Liver (tissue), 9 donors: ENCODE data around the gene CORO2A. TPM values are rescaled to one million over a fixed set of nuclear protein-coding genes. Genes with fewer than 3 reads are reported as not detected.

Experiments used
- DNase-seq: peaks from one replicate; pipeline ENCODE4 v3.0.0-alpha.2; 2017; ENCODE audit warnings: low spot score
- H3K27ac ChIP-seq, 2 donors: one replicate each; pipeline ENCODE4 v1.7.0; 2013; ENCODE audit warnings: inconsistent platforms in 2 of 2, low read length in 2 of 2, control low read depth in 1 of 2, low read depth in 1 of 2, mild to moderate bottlenecking in 1 of 2
- H3K27me3 ChIP-seq, 4 donors: one replicate each; pipeline versions ENCODE4 v1.6.1 to v1.7.0; 2013; ENCODE audit warnings: low read length in 3 of 4, inconsistent platforms in 1 of 4, mild to moderate bottlenecking in 1 of 4, moderate library complexity in 1 of 4; ENCODE audit not compliant: control insufficient read depth in 4 of 4, insufficient read depth in 4 of 4
- H3K36me3 ChIP-seq, 4 donors: one replicate each; pipeline versions ENCODE4 v1.6.1 to v1.7.0; 2013; ENCODE audit warnings: low read length in 3 of 4, mild to moderate bottlenecking in 3 of 4, low read depth in 1 of 4, moderate library complexity in 1 of 4; ENCODE audit not compliant: control insufficient read depth in 4 of 4, insufficient read depth in 3 of 4
- H3K4me1 ChIP-seq, 4 donors: one replicate each; pipeline versions ENCODE4 v1.6.1 to v1.7.0; 2013; ENCODE audit warnings: low read length in 3 of 4, mild to moderate bottlenecking in 3 of 4, moderate library complexity in 1 of 4; ENCODE audit not compliant: control insufficient read depth in 4 of 4, insufficient read depth in 4 of 4
- H3K4me3 ChIP-seq, 3 donors: one replicate each; pipeline versions ENCODE4 v1.6.1 to v1.7.0; 2013; ENCODE audit warnings: low read length in 3 of 3, control low read depth in 1 of 3, low read depth in 1 of 3, mild to moderate bottlenecking in 1 of 3
- H3K9ac ChIP-seq, 2 donors: one replicate each; pipeline ENCODE4 v1.7.0; 2013; ENCODE audit warnings: low read length in 2 of 2, mild to moderate bottlenecking in 2 of 2, moderate library complexity in 2 of 2, control low read depth in 1 of 2, low read depth in 1 of 2
- H3K9me3 ChIP-seq, 4 donors: one replicate each; pipeline versions ENCODE4 v1.6.1 to v1.7.0; 2013; ENCODE audit warnings: low read length in 3 of 4; ENCODE audit not compliant: control insufficient read depth in 4 of 4
- ATF3 ChIP-seq: IDR thresholded peaks from 2 replicates; pipeline ENCODE4 v1.6.1; 2016; ENCODE audit warnings: antibody characterized with exemption
- CTCF ChIP-seq: fragments of 150-350 bp; IDR thresholded peaks from 2 replicates; pipeline ENCODE4 v1.5.1; 2017; ENCODE audit warnings: improper control_type of control experiment, low read depth, low read length; ENCODE audit not compliant: missing input control
- GABPA ChIP-seq, 2 donors: IDR thresholded peaks in 1 of 2; conservative IDR thresholded peaks in 1 of 2; 2 replicates each; pipeline ENCODE4 v1.6.1; 2016; ENCODE audit warnings: antibody characterized with exemption in 2 of 2, mild to moderate bottlenecking in 1 of 2, moderate library complexity in 1 of 2
- HNF4A ChIP-seq, 2 donors: conservative IDR thresholded peaks; 2 replicates each; pipeline ENCODE4 v1.6.1; 2016; ENCODE audit warnings: antibody characterized with exemption in 2 of 2, mild to moderate bottlenecking in 2 of 2
- HNF4G ChIP-seq: IDR thresholded peaks from 2 replicates; pipeline ENCODE4 v1.6.1; 2016; ENCODE audit warnings: antibody characterized with exemption
- JUND ChIP-seq, 2 donors: IDR thresholded peaks; 2 replicates each; pipeline ENCODE4 v1.6.1; 2016; ENCODE audit warnings: antibody characterized with exemption in 2 of 2
- MAX ChIP-seq: IDR thresholded peaks from 2 replicates; pipeline ENCODE4 v1.6.1; 2016; ENCODE audit warnings: antibody characterized with exemption
- NR2F2 ChIP-seq: IDR thresholded peaks from 2 replicates; pipeline ENCODE4 v1.6.1; 2016; ENCODE audit warnings: antibody characterized with exemption
- RAD21 ChIP-seq, 2 donors: IDR thresholded peaks; 2 replicates each; pipeline ENCODE4 v1.6.1; 2016; ENCODE audit warnings: antibody characterized with exemption in 2 of 2, mild to moderate bottlenecking in 2 of 2
- REST ChIP-seq: IDR thresholded peaks from 2 replicates; pipeline ENCODE4 v1.6.1; 2016; ENCODE audit warnings: antibody characterized with exemption, mild to moderate bottlenecking
- RXRA ChIP-seq, 2 donors: IDR thresholded peaks; 2 replicates each; pipeline ENCODE4 v1.6.1; 2017 to 2018; ENCODE audit warnings: antibody characterized with exemption in 2 of 2, mild to moderate bottlenecking in 1 of 2
- SP1 ChIP-seq: IDR thresholded peaks from 2 replicates; pipeline ENCODE4 v1.6.1; 2018; ENCODE audit warnings: antibody characterized with exemption, mild to moderate bottlenecking
- TAF1 ChIP-seq: conservative IDR thresholded peaks from 2 replicates; pipeline ENCODE4 v1.6.1; 2016; ENCODE audit warnings: antibody characterized with exemption, mild to moderate bottlenecking
- YY1 ChIP-seq: IDR thresholded peaks from 2 replicates; pipeline ENCODE4 v1.6.1; 2016; ENCODE audit warnings: antibody characterized with exemption, mild to moderate bottlenecking
- ZBTB33 ChIP-seq: IDR thresholded peaks from 2 replicates; pipeline ENCODE4 v1.6.1; 2016; ENCODE audit warnings: antibody characterized with exemption
- WGBS: extraction: QIAGEN DNeasy Blood & Tissue Kit; methylation state at CpG from one replicate; pipeline ENCODE4 v1.1.7; 2013; 5-methylcytosine and 5-hydroxymethylcytosine counted together
- polyA plus RNA-seq, 2 donors: library from polyadenylated mRNA; stranded (reverse) in 1 of 2; unstranded in 1 of 2; fragments of 200-250 nt in 1 of 2; fragments of >200 nt in 1 of 2; fragmentation: Nextera tagmentation in 1 of 2; extraction: Ambion mirVana in 1 of 2; gene quantifications; one replicate each; pipeline versions ENCODE4 v1.2.1 to v1.2.3, GENCODE V29; 2013 to 2015
- total RNA-seq, 2 donors: library from RNA; depleted of rRNA; stranded (reverse); fragments of >200 nt; gene quantifications; one replicate each; pipeline ENCODE4 v1.2.3, GENCODE V29; 2014
- donor health status: healthy.
- donor health status: healthy.
- donor health status: healthy.
- donor health status: healthy.
- donor health status: healthy.

The CORO2A gene
- total and polyA plus RNA-seq, 4 donors = 1.2 to 2.8 (median 1.4) TPM

- peak overlapping the region; percentile 35 to 41 for H3K9ac ChIP-seq
- H3K36me3 ChIP-seq = peaks cover 0 to 11% (median 6%) of the 10 kb centered on the region in 4 donors
- peaks cover 0 to 22% (median 12%) of the 10 kb centered on the region in 4 donors for H3K4me1 ChIP-seq
Observed at GRCh38 chr9:98075332-98075805, 117.1 kb downstream of the CORO2A start.

GRCh38 chr9:98074115-98074990 lies 118.1 kb downstream of the CORO2A start:
- Histone ChIP-seq H3K27ac (peak overlapping the region in 1 of 2 donors; percentile 4), H3K4me1 (peaks cover 0 to 22% (median 12%) of the 10 kb centered on the region in 4 donors), H3K4me3 (no peak overlapping the region), H3K27me3 (no peaks in the 10 kb centered on the region), H3K9ac (no peak overlapping the region), H3K36me3 (peaks cover 0 to 8% (median 5%) of the 10 kb centered on the region in 4 donors), H3K9me3 (no peaks in the 10 kb centered on the region)
- 25% methylated on average over 13 of the region's 13 CpGs for WGBS
- peak; percentile 79 for DNase-seq
- TF ChIP-seq RXRA (IDR thresholded peaks at IDR 0.05) = no peak
- TF ChIP-seq CTCF = peak; percentile 95
- no peak for TF ChIP-seq REST
- TF ChIP-seq RAD21 (IDR thresholded peaks at IDR 0.05) = peak; percentile 94 to 96

More at GRCh38 chr9:98075332-98075805, 117.1 kb downstream of the CORO2A start:
- WGBS = 17% methylated on average over 6 of the region's 6 CpGs
- Histone ChIP-seq H3K4me3 (no peak overlapping the region), H3K27me3 (no peaks in the 10 kb centered on the region), H3K27ac (peak overlapping the region; percentile 78 to 86), H3K9me3 (no peaks in the 10 kb centered on the region)
- DNase-seq = no peak
- TF ChIP-seq ATF3 = peak; percentile 12
- TF ChIP-seq ZBTB33 = no peak
- TF ChIP-seq NR2F2 = no peak
- TF ChIP-seq GABPA (IDR thresholded peaks at IDR 0.05 in 1 of 2, conservative IDR thresholded peaks at IDR 0.05 in 1 of 2) = peak in 1 of 2 donors; percentile 35
- no peak for TF ChIP-seq MAX
- peak in 1 of 2 donors; percentile 57 for TF ChIP-seq JUND (IDR thresholded peaks at IDR 0.05)
- no peak for TF ChIP-seq HNF4G
- TF ChIP-seq RAD21 (IDR thresholded peaks at IDR 0.05) = peak in 1 of 2 donors; percentile 14
- TF ChIP-seq TAF1 = no peak
- no peak for TF ChIP-seq YY1
- TF ChIP-seq SP1 = peak; percentile 31
- peak in 1 of 2 donors; percentile 25 for TF ChIP-seq HNF4A (conservative IDR thresholded peaks at IDR 0.05)
